ENCODE measurements around the gene LINC00632.

Gene LINC00632

GRCh38 chrX:140765043-140765784 is 55.7 kb downstream of the LINC00632 start:
- DNase-seq (ENCODE audit: low read depth) = peak; percentile 51

GRCh38 chrX:140766024-140766611 is 56.6 kb downstream of the LINC00632 start:
- DNase-seq (ENCODE audit: low read depth) = peak; percentile 62

- DNase-seq (ENCODE audit: low read depth) = peak; percentile 30
Measured at GRCh38 chrX:140767646-140768045, 58.1 kb downstream of the LINC00632 start.

GRCh38 chrX:140775211-140775610 is 65.7 kb downstream of the LINC00632 start:
- DNase-seq (ENCODE audit: low read depth) = no peak

- DNase-seq (ENCODE audit: low read depth) = no peak
Measured at GRCh38 chrX:140776320-140776719, 66.8 kb downstream of the LINC00632 start.

- DNase-seq (ENCODE audit: low read depth) = no peak
Measured at GRCh38 chrX:140794642-140795041, 85.1 kb downstream of the LINC00632 start.

- peak; percentile 30 for DNase-seq (ENCODE audit: low read depth)
Measured at GRCh38 chrX:140799216-140799615, 89.7 kb downstream of the LINC00632 start.

- no peak for DNase-seq (ENCODE audit: low read depth)
Measured at GRCh38 chrX:140804292-140804691, 94.7 kb downstream of the LINC00632 start.

GRCh38 chrX:140815868-140816267 is 106.3 kb downstream of the LINC00632 start:
- peak; percentile 13 for DNase-seq (ENCODE audit: low read depth)

- DNase-seq (ENCODE audit: low read depth) = peak; percentile 52
Measured at GRCh38 chrX:140817943-140818342, 108.4 kb downstream of the LINC00632 start.

GRCh38 chrX:140821280-140821679 is 111.7 kb downstream of the LINC00632 start:
- DNase-seq (ENCODE audit: low read depth) = no peak

- DNase-seq (ENCODE audit: low read depth) = no peak
Measured at GRCh38 chrX:140822184-140822583, 112.6 kb downstream of the LINC00632 start.

GRCh38 chrX:140822861-140823260 is 113.3 kb downstream of the LINC00632 start:
- DNase-seq (ENCODE audit: low read depth) = no peak

- no peak for DNase-seq (ENCODE audit: low read depth)
Measured at GRCh38 chrX:140836874-140837273, 127.3 kb downstream of the LINC00632 start.

All from ELR (cell line).